Panc1 (cell line): ENCODE data around the gene IARS1. TPM values are rescaled to one million over a fixed set of nuclear protein-coding genes. Genes with fewer than 3 reads are reported as not detected.

Experiments
- ATAC-seq: fragments of 200-7000 bp; cut with Tn5 transposase; 2 replicates; pipeline ENCODE4 v1.9.1; 2020; ENCODE audit warnings: mild to moderate bottlenecking, moderate library complexity
- BruUV-seq: library from RNA; stranded (reverse); fragments of 400-500 nt; replicated peaks from 2 replicates; lab custom pipeline; 2021; lab: Mats Ljungman, UMichigan
- CTCF ChIA-PET: fragments of 300-600 bp; sonication (Branson Sonifier 250); formaldehyde crosslinking; loops from one replicate; lab custom pipeline; 2022; ENCODE audit warnings: antibody characterized with exemption; lab: Charles Lee
- POLR2A ChIA-PET: fragments of 300-600 bp; sonication (Branson Sonifier 250); formaldehyde crosslinking; loops from one replicate; lab custom pipeline; 2022; ENCODE audit warnings: antibody characterized with exemption; lab: Charles Lee
- DNase-seq: peaks from one replicate; pipeline ENCODE4 v3.0.0-alpha.2; 2010; ENCODE audit warnings: low read depth, low spot score
- H3K27ac ChIP-seq: 2 replicates; pipeline ENCODE4 v1.5.1; 2011; ENCODE audit warnings: mild to moderate bottlenecking, low read length, inconsistent platforms
- H3K27me3 ChIP-seq: fragments of 200-500 bp; sonication (Bioruptor generic); 2 replicates; pipeline ENCODE4 v1.6.0; 2014; ENCODE audit warnings: low read length, inconsistent platforms; ENCODE audit not compliant: control insufficient read depth, insufficient read depth
- H3K36me3 ChIP-seq: fragments of 200-500 bp; sonication (Bioruptor generic); 2 replicates; pipeline ENCODE4 v1.5.1; 2014; ENCODE audit warnings: inconsistent platforms, mild to moderate bottlenecking, low read length, moderate library complexity; ENCODE audit not compliant: control insufficient read depth, insufficient read depth
- H3K4me1 ChIP-seq: 2 replicates; pipeline ENCODE4 v1.5.1; 2011; ENCODE audit warnings: inconsistent platforms, mild to moderate bottlenecking, low read length, moderate library complexity; ENCODE audit not compliant: control insufficient read depth, insufficient read depth
- H3K4me3 ChIP-seq, 2 experiments: 2 replicates each; pipeline ENCODE4 v1.5.1; 2011 to 2012; ENCODE audit warnings: low read depth in 2 of 2, low read length in 2 of 2, mild to moderate bottlenecking in 2 of 2, inconsistent platforms in 1 of 2, moderate library complexity in 1 of 2
- H3K9me3 ChIP-seq: fragments of 200-500 bp; sonication (Bioruptor generic); 2 replicates; pipeline ENCODE4 v1.5.1; 2014; ENCODE audit warnings: low read depth, mild to moderate bottlenecking, inconsistent platforms, low read length, moderate library complexity; ENCODE audit not compliant: control insufficient read depth, insufficient read depth
- POLR2AphosphoS5 ChIP-seq: IDR thresholded peaks from 2 replicates; pipeline ENCODE4 v1.6.1; 2012; ENCODE audit warnings: mild to moderate bottlenecking, low read depth, low read length, moderate library complexity
- SIN3A ChIP-seq: IDR thresholded peaks from 2 replicates; pipeline ENCODE4 v1.6.1; 2012; ENCODE audit warnings: low read depth, mild to moderate bottlenecking, low read length, moderate library complexity, borderline replicate concordance; ENCODE audit not compliant: insufficient read depth
- TCF7L2 ChIP-seq: IDR thresholded peaks from 2 replicates; pipeline ENCODE4 v1.6.1; 2011; ENCODE audit warnings: mild to moderate bottlenecking, low read depth, low read length, inconsistent platforms
- in situ Hi-C: cut with HindIII; loops from 2 replicates; pipeline ENCODE4 v1.10.0; 2016; ENCODE audit warnings: low sequenced_read_pairs, low pct_unique_long_range_greater_than_20kb
- intact Hi-C: fragments of 100-400 bp; cut with micrococcal nuclease; formaldehyde crosslinking; loops from one replicate; pipeline ENCODE4 v1.10.0; 2022; ENCODE audit not compliant: unreplicated experiment
- total RNA-seq: library from RNA; stranded (reverse); gene quantifications from one replicate; pipeline ENCODE4 v1.2.1, GENCODE V29; 2021; ENCODE audit not compliant: unreplicated experiment
- TF ChIP-seq, protein P1 (sequence below): fragments of 450-650 bp; IDR thresholded peaks from 2 replicates; pipeline ENCODE4 v1.5.1; 2017; ENCODE audit warnings: mild to moderate bottlenecking
- TF ChIP-seq, protein P2 (sequence below), 2 experiments: IDR thresholded peaks; 2 replicates each; pipeline ENCODE4 v1.6.1; 2011 to 2012; ENCODE audit warnings: low read depth in 2 of 2, control low read depth in 1 of 2, low read length in 1 of 2, mild to moderate bottlenecking in 1 of 2, moderate library complexity in 1 of 2; ENCODE audit not compliant: insufficient read depth in 1 of 2

Gene IARS1
- total RNA-seq, 1 experiment from 2014 or later = 116 TPM

DNA sequence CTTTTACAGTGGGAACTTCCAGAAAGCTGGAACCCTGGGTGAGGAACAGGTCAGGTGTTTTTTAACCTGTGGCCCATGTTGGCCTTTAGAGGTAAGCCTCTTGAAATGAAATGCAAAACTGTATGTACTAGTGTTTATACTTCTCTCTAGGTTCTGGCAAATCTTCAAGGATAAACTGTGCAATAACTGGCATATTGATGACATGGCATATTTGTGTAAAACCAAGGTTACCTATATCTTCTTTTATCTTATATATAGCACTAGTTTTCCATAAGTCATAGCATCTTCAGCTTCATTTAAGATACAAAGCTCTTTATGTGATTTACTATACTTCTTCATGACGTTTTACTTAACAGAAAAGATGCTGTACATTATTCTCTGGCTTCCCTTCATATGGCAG, 7.4 kb upstream of the IARS1 start:
- Histone ChIP-seq H3K4me3 (no peak overlapping the region), H3K36me3 (peaks cover 48% of the 10 kb centered on the region), H3K4me1 (no peaks in the 10 kb centered on the region), H3K9me3 (no peaks in the 10 kb centered on the region), H3K27ac (no peak overlapping the region), H3K27me3 (no peaks in the 10 kb centered on the region)
- in situ Hi-C loops = no loop called here
- CTCF ChIA-PET = no interaction called here
- ATAC-seq (no peak), DNase-seq (no peak)
- intact Hi-C loops = no loop called here
- BruUV-seq = no TSS peak
- POLR2A ChIA-PET = no interaction called here
- TF ChIP-seq, protein P1, sequence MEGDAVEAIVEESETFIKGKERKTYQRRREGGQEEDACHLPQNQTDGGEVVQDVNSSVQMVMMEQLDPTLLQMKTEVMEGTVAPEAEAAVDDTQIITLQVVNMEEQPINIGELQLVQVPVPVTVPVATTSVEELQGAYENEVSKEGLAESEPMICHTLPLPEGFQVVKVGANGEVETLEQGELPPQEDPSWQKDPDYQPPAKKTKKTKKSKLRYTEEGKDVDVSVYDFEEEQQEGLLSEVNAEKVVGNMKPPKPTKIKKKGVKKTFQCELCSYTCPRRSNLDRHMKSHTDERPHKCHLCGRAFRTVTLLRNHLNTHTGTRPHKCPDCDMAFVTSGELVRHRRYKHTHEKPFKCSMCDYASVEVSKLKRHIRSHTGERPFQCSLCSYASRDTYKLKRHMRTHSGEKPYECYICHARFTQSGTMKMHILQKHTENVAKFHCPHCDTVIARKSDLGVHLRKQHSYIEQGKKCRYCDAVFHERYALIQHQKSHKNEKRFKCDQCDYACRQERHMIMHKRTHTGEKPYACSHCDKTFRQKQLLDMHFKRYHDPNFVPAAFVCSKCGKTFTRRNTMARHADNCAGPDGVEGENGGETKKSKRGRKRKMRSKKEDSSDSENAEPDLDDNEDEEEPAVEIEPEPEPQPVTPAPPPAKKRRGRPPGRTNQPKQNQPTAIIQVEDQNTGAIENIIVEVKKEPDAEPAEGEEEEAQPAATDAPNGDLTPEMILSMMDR = no peak
- TF ChIP-seq TCF7L2 (no peak), POLR2AphosphoS5 (no peak), SIN3A (no peak)
- TF ChIP-seq, protein P2, sequence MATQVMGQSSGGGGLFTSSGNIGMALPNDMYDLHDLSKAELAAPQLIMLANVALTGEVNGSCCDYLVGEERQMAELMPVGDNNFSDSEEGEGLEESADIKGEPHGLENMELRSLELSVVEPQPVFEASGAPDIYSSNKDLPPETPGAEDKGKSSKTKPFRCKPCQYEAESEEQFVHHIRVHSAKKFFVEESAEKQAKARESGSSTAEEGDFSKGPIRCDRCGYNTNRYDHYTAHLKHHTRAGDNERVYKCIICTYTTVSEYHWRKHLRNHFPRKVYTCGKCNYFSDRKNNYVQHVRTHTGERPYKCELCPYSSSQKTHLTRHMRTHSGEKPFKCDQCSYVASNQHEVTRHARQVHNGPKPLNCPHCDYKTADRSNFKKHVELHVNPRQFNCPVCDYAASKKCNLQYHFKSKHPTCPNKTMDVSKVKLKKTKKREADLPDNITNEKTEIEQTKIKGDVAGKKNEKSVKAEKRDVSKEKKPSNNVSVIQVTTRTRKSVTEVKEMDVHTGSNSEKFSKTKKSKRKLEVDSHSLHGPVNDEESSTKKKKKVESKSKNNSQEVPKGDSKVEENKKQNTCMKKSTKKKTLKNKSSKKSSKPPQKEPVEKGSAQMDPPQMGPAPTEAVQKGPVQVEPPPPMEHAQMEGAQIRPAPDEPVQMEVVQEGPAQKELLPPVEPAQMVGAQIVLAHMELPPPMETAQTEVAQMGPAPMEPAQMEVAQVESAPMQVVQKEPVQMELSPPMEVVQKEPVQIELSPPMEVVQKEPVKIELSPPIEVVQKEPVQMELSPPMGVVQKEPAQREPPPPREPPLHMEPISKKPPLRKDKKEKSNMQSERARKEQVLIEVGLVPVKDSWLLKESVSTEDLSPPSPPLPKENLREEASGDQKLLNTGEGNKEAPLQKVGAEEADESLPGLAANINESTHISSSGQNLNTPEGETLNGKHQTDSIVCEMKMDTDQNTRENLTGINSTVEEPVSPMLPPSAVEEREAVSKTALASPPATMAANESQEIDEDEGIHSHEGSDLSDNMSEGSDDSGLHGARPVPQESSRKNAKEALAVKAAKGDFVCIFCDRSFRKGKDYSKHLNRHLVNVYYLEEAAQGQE (IDR thresholded peaks at IDR 0.05; ENCODE audit: insufficient read depth in 1 of 2, low read depth in 2 of 2, low read length in 1 of 2) = no peak

DNA sequence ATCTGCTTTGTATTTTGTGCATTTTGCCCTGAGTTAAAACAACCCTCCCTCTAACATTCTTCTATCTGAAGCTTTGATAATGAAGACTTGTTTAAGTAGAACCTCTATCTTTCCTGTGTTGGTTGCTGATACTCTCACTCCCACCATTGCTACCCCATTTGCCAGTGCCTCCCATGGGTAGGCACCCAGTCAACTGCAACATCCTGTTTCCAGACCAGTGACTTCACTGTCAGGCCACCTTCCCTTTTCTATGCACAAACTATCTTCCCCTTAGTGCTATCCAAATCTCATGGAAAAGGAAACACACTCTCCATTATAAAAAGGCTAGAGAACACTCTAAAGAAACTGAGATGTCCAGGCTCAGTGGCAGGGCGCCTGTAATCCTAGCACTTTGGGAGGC, 5.6 kb upstream of the IARS1 start:
- DNase-seq = no peak
- POLR2A ChIA-PET = no interaction called here
- no peaks in the 10 kb centered on the region for H3K27me3 ChIP-seq
- no peak overlapping the region for H3K4me3 ChIP-seq
- BruUV-seq = no TSS peak
- no peak overlapping the region for H3K27ac ChIP-seq
- peaks cover 3% of the 10 kb centered on the region for H3K4me1 ChIP-seq
- CTCF ChIA-PET = no interaction called here
- in situ Hi-C loops (no loop called here), intact Hi-C loops (no loop called here)
- TF ChIP-seq, protein P2 (IDR thresholded peaks at IDR 0.05; ENCODE audit: insufficient read depth in 1 of 2, low read depth in 2 of 2, low read length in 1 of 2) = no peak
- TF ChIP-seq SIN3A (no peak), TCF7L2 (no peak), POLR2AphosphoS5 (no peak)
- TF ChIP-seq, protein P1 = no peak
- no peak for ATAC-seq
- H3K9me3 ChIP-seq = no peaks in the 10 kb centered on the region
- H3K36me3 ChIP-seq = peaks cover 35% of the 10 kb centered on the region
